Measurements from ENCODE around the gene TBC1D23. TPM values are rescaled to one million over a fixed set of nuclear protein-coding genes. Genes with fewer than 3 reads are reported as not detected.

TBC1D23 gene
- total RNA-seq, 5 donors from 2014 or later (not counting 1 experiment from before 2014, with no cell fraction given), result 26.4 to 33.4 (median 31.9) TPM

GRCh38 chr3:100297784-100298183 lies 37.0 kb downstream of the TBC1D23 start:
- no peaks in the 10 kb centered on the region for H3K4me1 Mint-ChIP-seq
- peaks cover 4 to 44% of the 10 kb centered on the region in 2 donors for H3K36me3 ChIP-seq (ENCODE audit: control insufficient read depth in 2 of 2, extremely low read depth in 1 of 2, insufficient read depth in 1 of 2, low read length in 1 of 2)
- no peaks in the 10 kb centered on the region for H3K9me3 Mint-ChIP-seq
- H3K27me3 Mint-ChIP-seq, result no peaks in the 10 kb centered on the region
- peaks cover 36% of the 10 kb centered on the region for H3K36me3 Mint-ChIP-seq
- POLR2A ChIA-PET, result interaction anchor here (0.6 kb wide), 2 partner anchors 43 to 1627 kb away, joined by 3 to 4 read pairs; no protein-coding TSS in a partner anchor
- no peak for DNase-seq
- no peak overlapping the region for H3K27ac ChIP-seq (ENCODE audit: low read length)
- CTCF ChIA-PET, result interaction anchor here in 1 of 2 donors (0.7 kb wide), 1 partner anchor 14 kb away, joined by 3 read pairs; no protein-coding TSS in a partner anchor
- no peaks in the 10 kb centered on the region for H3K27me3 ChIP-seq (replicated peaks in 1 of 2; ENCODE audit: control insufficient read depth in 2 of 2, extremely low read depth in 1 of 2, insufficient read depth in 2 of 2, low read length in 1 of 2)
- no peak for ATAC-seq (replicated peaks in 1 of 4)
- no peak overlapping the region for H3K4me3 Mint-ChIP-seq
- H3K9me3 ChIP-seq, result no peaks in the 10 kb centered on the region
- H3K4me1 ChIP-seq (ENCODE audit: control insufficient read depth in 1 of 2, extremely low read depth in 1 of 2, insufficient read depth in 2 of 2, low read length in 2 of 2), result no peaks in the 10 kb centered on the region
- no peak overlapping the region for H3K4me3 ChIP-seq (ENCODE audit: control insufficient read depth in 1 of 2, extremely low read depth in 1 of 2, low read length in 1 of 2)
- H3K27ac Mint-ChIP-seq, result no peak overlapping the region
- WGBS (ENCODE audit: insufficient coverage), result no CpG with 5 or more reads among the region's 2 CpGs

- WGBS (ENCODE audit: insufficient coverage), result no CpG with 5 or more reads among the region's 4 CpGs
- H3K36me3 Mint-ChIP-seq, result peaks cover 39% of the 10 kb centered on the region
- H3K27me3 Mint-ChIP-seq, result no peaks in the 10 kb centered on the region
- no peak for DNase-seq
- no peaks in the 10 kb centered on the region for H3K9me3 ChIP-seq
- no peaks in the 10 kb centered on the region for H3K4me1 Mint-ChIP-seq
- CTCF ChIA-PET, result no interaction called here
- peaks cover 4 to 41% of the 10 kb centered on the region in 2 donors for H3K36me3 ChIP-seq (ENCODE audit: control insufficient read depth in 2 of 2, extremely low read depth in 1 of 2, insufficient read depth in 1 of 2, low read length in 1 of 2)
- no peaks in the 10 kb centered on the region for H3K27me3 ChIP-seq (replicated peaks in 1 of 2; ENCODE audit: control insufficient read depth in 2 of 2, extremely low read depth in 1 of 2, insufficient read depth in 2 of 2, low read length in 1 of 2)
- no peak for ATAC-seq (replicated peaks in 1 of 4)
- H3K4me3 ChIP-seq (ENCODE audit: control insufficient read depth in 1 of 2, extremely low read depth in 1 of 2, low read length in 1 of 2), result no peak overlapping the region
- H3K9me3 Mint-ChIP-seq, result no peaks in the 10 kb centered on the region
- no peak overlapping the region for H3K27ac ChIP-seq (ENCODE audit: low read length)
- H3K4me3 Mint-ChIP-seq, result no peak overlapping the region
- H3K4me1 ChIP-seq (ENCODE audit: control insufficient read depth in 1 of 2, extremely low read depth in 1 of 2, insufficient read depth in 2 of 2, low read length in 2 of 2), result no peaks in the 10 kb centered on the region
- POLR2A ChIA-PET, result interaction anchor here (0.6 to 0.7 kb wide), 3 partner anchors 30 to 1374 kb away, joined by 3 to 7 read pairs (median 3); no protein-coding TSS in a partner anchor
- H3K27ac Mint-ChIP-seq, result no peak overlapping the region
Observed at GRCh38 chr3:100299016-100299415, 38.2 kb downstream of the TBC1D23 start.

- H3K4me3 Mint-ChIP-seq, result no peak overlapping the region
- no peaks in the 10 kb centered on the region for H3K9me3 Mint-ChIP-seq
- POLR2A ChIA-PET, result no interaction called here
Observed at GRCh38 chr3:100306695-100307094, 45.9 kb downstream of the TBC1D23 start.

GRCh38 chr3:100310355-100310965 lies 49.7 kb downstream of the TBC1D23 start:
- Mint-ChIP-seq H3K9me3 (no peaks in the 10 kb centered on the region), H3K4me3 (no peak overlapping the region), H3K4me1 (peaks cover 0 to 3% (median 0%) of the 10 kb centered on the region in 3 donors), H3K27me3 (no peaks in the 10 kb centered on the region), H3K27ac (no peak overlapping the region), H3K36me3 (peaks cover 26% of the 10 kb centered on the region)
- H3K27ac ChIP-seq (ENCODE audit: low read length), result no peak overlapping the region
- ATAC-seq (replicated peaks in 1 of 4) (no peak), DNase-seq (no peak)
- WGBS (ENCODE audit: insufficient coverage), result 100% methylated on average over 1 of the region's 3 CpGs
- no peaks in the 10 kb centered on the region for H3K27me3 ChIP-seq (replicated peaks in 1 of 2; ENCODE audit: control insufficient read depth in 2 of 2, extremely low read depth in 1 of 2, insufficient read depth in 2 of 2, low read length in 1 of 2)
- no peaks in the 10 kb centered on the region for H3K4me1 ChIP-seq (ENCODE audit: control insufficient read depth in 1 of 2, extremely low read depth in 1 of 2, insufficient read depth in 2 of 2, low read length in 2 of 2)
- no peak overlapping the region for H3K4me3 ChIP-seq (ENCODE audit: control insufficient read depth in 1 of 2, extremely low read depth in 1 of 2, low read length in 1 of 2)
- CTCF ChIA-PET, result no interaction called here
- peaks cover 0 to 28% of the 10 kb centered on the region in 2 donors for H3K36me3 ChIP-seq (ENCODE audit: control insufficient read depth in 2 of 2, extremely low read depth in 1 of 2, insufficient read depth in 1 of 2, low read length in 1 of 2)
- POLR2A ChIA-PET, result no interaction called here
- no peaks in the 10 kb centered on the region for H3K9me3 ChIP-seq

More at GRCh38 chr3:100306695-100307094, 45.9 kb downstream of the TBC1D23 start:
- peaks cover 37% of the 10 kb centered on the region for H3K36me3 Mint-ChIP-seq
- no peak overlapping the region for H3K27ac Mint-ChIP-seq
- Histone ChIP-seq H3K36me3 (ENCODE audit: control insufficient read depth in 2 of 2, extremely low read depth in 1 of 2, insufficient read depth in 1 of 2, low read length in 1 of 2) (peaks cover 4 to 37% of the 10 kb centered on the region in 2 donors), H3K4me1 (ENCODE audit: control insufficient read depth in 1 of 2, extremely low read depth in 1 of 2, insufficient read depth in 2 of 2, low read length in 2 of 2) (no peaks in the 10 kb centered on the region), H3K9me3 (no peaks in the 10 kb centered on the region), H3K27ac (ENCODE audit: low read length) (no peak overlapping the region), H3K4me3 (ENCODE audit: control insufficient read depth in 1 of 2, extremely low read depth in 1 of 2, low read length in 1 of 2) (no peak overlapping the region), H3K27me3 (replicated peaks in 1 of 2; ENCODE audit: control insufficient read depth in 2 of 2, extremely low read depth in 1 of 2, insufficient read depth in 2 of 2, low read length in 1 of 2) (no peaks in the 10 kb centered on the region)
- CTCF ChIA-PET, result no interaction called here
- ATAC-seq (replicated peaks in 1 of 4), result no peak
- no peaks in the 10 kb centered on the region for H3K27me3 Mint-ChIP-seq
- peaks cover 0 to 3% (median 0%) of the 10 kb centered on the region in 3 donors for H3K4me1 Mint-ChIP-seq
- WGBS (ENCODE audit: insufficient coverage), result no CpG with 5 or more reads among the region's 1 CpG
- no peak for DNase-seq

- DNase-seq (no peak), ATAC-seq (replicated peaks in 1 of 4) (no peak)
- peaks cover 0 to 3% (median 0%) of the 10 kb centered on the region in 3 donors for H3K4me1 Mint-ChIP-seq
- H3K27me3 ChIP-seq (replicated peaks in 1 of 2; ENCODE audit: control insufficient read depth in 2 of 2, extremely low read depth in 1 of 2, insufficient read depth in 2 of 2, low read length in 1 of 2), result no peaks in the 10 kb centered on the region
- ChIA-PET POLR2A (no interaction called here), CTCF (no interaction called here)
- no CpG with 5 or more reads among the region's 2 CpGs for WGBS (ENCODE audit: insufficient coverage)
- no peaks in the 10 kb centered on the region for H3K27me3 Mint-ChIP-seq
- no peaks in the 10 kb centered on the region for H3K4me1 ChIP-seq (ENCODE audit: control insufficient read depth in 1 of 2, extremely low read depth in 1 of 2, insufficient read depth in 2 of 2, low read length in 2 of 2)
- no peak overlapping the region for H3K4me3 Mint-ChIP-seq
- H3K36me3 ChIP-seq (ENCODE audit: control insufficient read depth in 2 of 2, extremely low read depth in 1 of 2, insufficient read depth in 1 of 2, low read length in 1 of 2), result peaks cover 0 to 26% of the 10 kb centered on the region in 2 donors
- H3K27ac Mint-ChIP-seq, result peak overlapping the region; percentile 10 to 11
- H3K9me3 Mint-ChIP-seq, result no peaks in the 10 kb centered on the region
- no peaks in the 10 kb centered on the region for H3K9me3 ChIP-seq
- H3K36me3 Mint-ChIP-seq, result peaks cover 25% of the 10 kb centered on the region
- H3K27ac ChIP-seq (ENCODE audit: low read length), result no peak overlapping the region
- H3K4me3 ChIP-seq (ENCODE audit: control insufficient read depth in 1 of 2, extremely low read depth in 1 of 2, low read length in 1 of 2), result no peak overlapping the region
Observed at GRCh38 chr3:100311011-100311410, 50.2 kb downstream of the TBC1D23 start.

GRCh38 chr3:100316641-100317069 lies 55.9 kb downstream of the TBC1D23 start:
- H3K4me3 Mint-ChIP-seq, result peak overlapping the region in 2 of 3 donors; percentile 13 to 21
- peaks cover 11% of the 10 kb centered on the region for H3K36me3 Mint-ChIP-seq
- peak; percentile 56 to 80 (median 67) for ATAC-seq (replicated peaks in 1 of 4)
- H3K9me3 Mint-ChIP-seq, result no peaks in the 10 kb centered on the region
- H3K27ac ChIP-seq (ENCODE audit: low read length), result no peak overlapping the region
- peaks cover 0 to 17% of the 10 kb centered on the region in 2 donors for H3K36me3 ChIP-seq (ENCODE audit: control insufficient read depth in 2 of 2, extremely low read depth in 1 of 2, insufficient read depth in 1 of 2, low read length in 1 of 2)
- H3K27me3 Mint-ChIP-seq, result no peaks in the 10 kb centered on the region
- peak in 20 of 35 experiments; percentile 5 to 75 (median 22) for DNase-seq
- no peaks in the 10 kb centered on the region for H3K9me3 ChIP-seq
- H3K4me1 Mint-ChIP-seq, result peaks cover 8 to 14% (median 11%) of the 10 kb centered on the region in 3 donors
- H3K27me3 ChIP-seq (replicated peaks in 1 of 2; ENCODE audit: control insufficient read depth in 2 of 2, extremely low read depth in 1 of 2, insufficient read depth in 2 of 2, low read length in 1 of 2), result no peaks in the 10 kb centered on the region
- no peak overlapping the region for H3K27ac Mint-ChIP-seq
- ChIA-PET CTCF (interaction anchor here (0.5 to 2.0 kb wide), 14 partner anchors 9 to 1010 kb away, joined by 3 to 11 read pairs (median 4); partner anchors contain the start of genes LNP1 (in 1 of the 2) and TOMM70 (in 1 of the 2)), POLR2A (interaction anchor here (0.7 to 1.1 kb wide), 3 partner anchors 56 to 221 kb away, joined by 3 to 7 read pairs (median 5); partner anchors contain the start of gene TBC1D23 (in 1 of the 2))
- 62% methylated on average over 6 of the region's 8 CpGs for WGBS (ENCODE audit: insufficient coverage)
- no peak overlapping the region for H3K4me3 ChIP-seq (ENCODE audit: control insufficient read depth in 1 of 2, extremely low read depth in 1 of 2, low read length in 1 of 2)
- peaks cover 0 to 3% of the 10 kb centered on the region in 2 experiments for H3K4me1 ChIP-seq (ENCODE audit: control insufficient read depth in 1 of 2, extremely low read depth in 1 of 2, insufficient read depth in 2 of 2, low read length in 2 of 2)
